Measurements from ENCODE around the gene AQR.
"Not testable (repeated sequence)": the region's sequence is repeated elsewhere in the genome, so short reads cannot be mapped to it uniquely, and the experiment has no call there.

The AQR gene

GRCh38 chr15:34952481-34952880 lies 17.1 kb downstream of the AQR start:
- DNase-seq, result no peak

DNA sequence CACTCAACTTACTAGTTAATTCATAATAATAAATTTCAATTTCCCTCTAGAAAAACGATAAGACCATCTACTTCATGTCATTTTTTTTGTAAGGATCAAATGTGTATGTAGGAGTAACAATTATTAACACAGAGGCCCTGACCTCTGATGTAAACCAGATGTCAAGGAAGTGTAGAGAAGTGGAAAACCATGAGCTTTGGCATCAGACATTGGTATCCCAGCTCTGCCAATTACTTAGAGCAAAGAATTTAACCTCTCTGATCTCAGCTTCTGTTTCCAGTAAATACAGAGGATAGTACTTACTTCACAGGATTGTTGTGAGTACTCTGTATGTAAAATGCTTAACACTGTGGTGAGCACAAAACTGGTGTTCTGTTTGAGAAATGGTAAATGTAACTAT lies 17.5 kb downstream of the AQR start:
- no peak for DNase-seq

DNA sequence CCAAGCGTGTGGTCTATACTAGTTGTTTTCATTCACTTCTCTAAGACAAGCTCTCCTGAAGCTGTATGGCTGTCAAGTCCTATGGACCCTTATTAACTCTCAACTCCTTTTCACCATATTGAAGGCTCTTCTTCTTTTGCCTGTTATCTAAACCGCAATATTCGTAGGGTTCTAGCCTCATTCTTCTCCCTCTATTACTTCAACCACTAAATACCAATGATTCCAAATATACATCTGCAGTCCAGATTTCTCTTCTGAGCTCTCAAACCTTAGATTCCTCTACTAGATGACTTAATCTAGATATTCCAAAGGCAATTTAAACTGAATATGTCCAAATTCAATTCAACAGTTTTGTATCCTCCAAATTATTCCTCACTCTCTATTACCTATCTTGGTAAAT lies 24.6 kb downstream of the AQR start:
- DNase-seq, result no peak

GRCh38 chr15:34943711-34944110 lies 25.8 kb downstream of the AQR start:
- DNase-seq, result no peak

DNA sequence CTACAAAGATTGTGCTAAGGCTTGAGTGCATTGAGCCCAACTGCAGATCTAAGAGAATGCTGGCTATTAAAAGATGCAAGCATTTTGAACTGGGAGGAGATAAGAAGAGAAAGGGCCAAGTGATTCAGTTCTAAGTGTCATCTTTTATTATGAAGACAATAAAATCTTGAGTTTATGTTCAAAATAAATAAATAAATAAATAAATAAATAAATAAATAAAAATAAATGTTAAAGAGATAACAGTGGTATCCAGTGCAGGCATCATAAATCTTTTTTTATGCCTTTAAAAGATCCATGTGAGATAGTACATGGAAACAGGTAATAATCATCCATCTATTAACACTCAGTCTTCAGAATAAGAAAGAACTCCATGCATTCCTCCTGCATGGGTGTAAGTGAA lies 26.3 kb downstream of the AQR start:
- DNase-seq, result not testable (repeated sequence)

- DNase-seq, result no peak
Measured at GRCh38 chr15:34942363-34942762, 27.2 kb downstream of the AQR start.

DNA sequence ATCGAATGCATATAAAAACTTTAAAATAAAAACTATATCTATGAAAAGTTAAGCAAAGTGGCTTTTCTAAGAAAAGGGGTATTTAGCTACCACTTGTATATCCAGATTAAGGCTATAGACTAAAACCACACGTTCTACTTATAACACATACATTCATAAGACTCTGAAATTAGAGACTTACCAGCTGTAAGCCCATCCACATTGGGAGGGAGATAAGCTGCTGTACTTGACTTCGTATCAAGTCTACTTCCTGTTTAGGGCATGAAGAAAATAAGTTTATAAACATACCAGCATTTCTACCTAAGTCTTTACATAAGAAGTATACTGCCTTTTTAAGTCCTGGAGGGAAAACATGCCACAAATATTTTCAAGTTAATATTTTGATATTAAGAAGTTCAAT lies 27.7 kb downstream of the AQR start:
- peak; percentile 69 for DNase-seq

DNA sequence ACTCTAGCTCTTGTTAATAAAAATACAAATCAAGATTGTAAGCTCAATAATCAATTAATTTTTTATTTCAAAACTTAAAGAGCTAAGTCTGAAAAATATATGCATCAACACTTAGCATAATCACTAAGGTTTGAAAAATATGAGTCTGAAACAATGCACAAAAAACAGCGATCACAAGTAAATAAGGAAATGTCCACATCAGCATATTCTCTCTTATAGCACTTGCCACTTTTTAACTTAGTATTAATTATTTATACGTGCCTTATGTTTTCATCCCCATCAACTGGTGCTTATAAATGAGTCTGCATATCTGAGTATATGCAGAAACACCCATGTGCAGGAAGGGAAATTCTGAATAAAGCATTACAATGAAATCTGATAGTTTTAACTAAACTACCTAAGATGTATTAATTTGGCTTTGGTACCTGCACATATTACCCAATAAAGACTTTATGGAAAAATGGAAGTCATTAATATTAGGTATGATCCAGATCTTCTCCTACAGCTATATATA lies 28.3 kb downstream of the AQR start:
- DNase-seq, result no peak

GRCh38 chr15:34933432-34933975 lies 36.0 kb downstream of the AQR start:
- DNase-seq, result no peak

- not testable (repeated sequence) for DNase-seq
Measured at GRCh38 chr15:34928349-34928748, 41.2 kb downstream of the AQR start.

DNA sequence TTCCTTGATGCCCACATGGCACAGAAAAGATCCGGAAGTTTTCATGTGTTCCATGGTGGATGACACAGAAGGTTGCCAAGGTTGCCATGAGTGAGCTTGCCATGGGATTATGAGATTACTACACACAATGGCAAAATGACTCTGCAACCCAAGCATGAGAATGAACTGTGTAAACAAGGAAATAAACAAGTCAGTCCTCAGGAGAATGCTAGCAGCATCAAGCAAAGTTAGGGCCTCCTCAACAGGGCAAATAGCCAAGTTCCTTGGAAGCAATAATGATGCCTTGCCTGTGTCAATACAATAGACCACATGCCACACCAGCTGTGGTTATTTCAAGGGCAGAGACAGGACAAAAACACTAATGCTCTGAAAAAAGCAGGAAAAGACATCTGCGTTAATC lies 41.8 kb downstream of the AQR start:
- no peak for DNase-seq

DNA sequence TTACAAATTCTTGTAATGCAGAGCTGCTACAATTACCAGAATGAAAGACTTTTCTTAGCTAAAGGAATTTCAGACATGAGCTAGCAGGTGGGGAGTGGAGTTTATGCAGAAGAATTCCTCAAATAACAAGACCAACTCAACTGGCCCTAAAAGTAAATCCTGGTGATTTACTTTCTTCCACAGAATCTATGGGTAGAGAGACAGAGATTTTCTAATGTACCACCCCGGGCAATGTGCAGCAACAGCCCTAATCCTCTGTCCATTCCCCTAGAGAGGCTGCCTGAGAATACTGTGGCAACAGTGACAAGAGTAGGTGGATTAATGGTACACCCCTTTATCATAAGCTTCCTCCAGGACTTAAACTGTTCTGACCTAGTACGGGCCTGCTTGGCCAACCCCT lies 55.2 kb downstream of the AQR start:
- DNase-seq, result no peak

DNA sequence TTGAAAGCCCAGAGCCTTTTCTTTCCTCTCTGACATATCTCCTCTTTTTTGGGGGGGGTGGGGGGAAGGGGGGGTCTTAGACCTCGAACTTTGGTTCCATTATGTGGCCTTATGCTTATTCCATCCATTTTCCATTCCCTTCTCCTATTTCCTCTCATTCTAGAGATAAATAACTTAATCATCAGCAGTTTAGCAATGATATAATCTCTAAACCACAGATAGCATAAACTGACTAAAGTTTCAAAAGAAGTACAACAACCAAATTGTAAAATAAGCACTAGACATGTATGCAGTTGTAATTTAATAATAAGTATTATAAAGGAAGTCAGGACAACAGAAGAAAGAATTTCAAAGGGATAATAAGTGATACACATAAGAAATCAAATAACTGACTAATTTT lies 64.5 kb downstream of the AQR start:
- peak; percentile 2 for DNase-seq

DNA sequence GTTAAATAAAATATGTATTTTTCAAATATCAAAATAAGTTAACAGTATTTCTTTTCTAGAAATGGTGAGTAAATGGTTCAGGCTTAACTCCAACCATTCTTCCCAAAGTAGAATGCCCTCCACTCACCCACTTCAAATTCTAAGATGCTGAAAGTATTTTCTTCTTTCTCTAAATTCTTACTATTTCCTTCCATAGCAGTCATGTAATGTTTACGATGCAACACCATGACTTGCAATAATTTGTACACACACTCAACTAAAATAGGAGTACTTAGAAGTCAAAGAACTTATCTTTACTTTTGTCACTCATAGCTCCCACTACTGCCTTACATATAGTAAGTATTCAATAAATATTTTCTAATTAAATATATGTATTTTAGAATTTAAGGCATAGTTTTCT lies 65.0 kb downstream of the AQR start:
- peak; percentile 10 for DNase-seq

DNA sequence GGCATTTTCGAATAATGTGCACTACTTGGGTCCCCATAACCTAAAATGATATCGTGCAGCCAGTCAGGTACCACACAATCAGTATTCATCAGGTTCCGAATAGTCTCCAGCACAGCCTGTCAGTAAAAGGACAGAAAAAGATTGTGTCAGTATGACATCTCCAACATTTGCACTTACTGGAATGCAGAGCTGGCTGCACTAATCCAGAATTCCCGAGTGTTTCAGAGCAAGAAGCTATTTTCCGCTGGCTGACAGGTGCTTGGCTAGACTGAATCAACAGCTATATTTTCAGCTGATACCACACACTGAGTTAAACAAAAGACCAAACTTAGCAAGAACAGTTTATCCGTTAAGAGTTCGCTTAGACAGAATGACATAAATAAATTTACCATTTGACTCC lies 68.8 kb downstream of the AQR start:
- no peak for DNase-seq

DNA sequence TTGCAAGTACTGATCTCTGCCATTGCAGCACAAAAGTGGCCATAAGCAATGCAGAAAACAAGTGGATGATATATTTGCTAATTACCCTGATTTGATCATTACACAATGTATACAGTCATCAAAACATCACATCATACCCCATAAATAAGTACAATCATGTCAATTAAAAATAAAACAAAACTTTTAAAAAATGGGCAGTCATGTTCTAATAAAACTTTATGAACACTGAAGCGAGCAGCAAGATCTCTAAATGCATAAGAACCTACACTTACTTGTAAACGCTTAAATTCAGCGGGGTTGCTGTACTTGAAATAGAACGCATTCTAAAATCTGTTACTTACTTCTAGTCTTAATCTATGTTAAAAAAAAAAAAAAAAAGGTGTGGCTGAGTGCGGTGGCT lies 73.4 kb downstream of the AQR start:
- DNase-seq, result no peak

GRCh38 chr15:34893967-34894366 lies 75.6 kb downstream of the AQR start:
- no peak for DNase-seq

DNA sequence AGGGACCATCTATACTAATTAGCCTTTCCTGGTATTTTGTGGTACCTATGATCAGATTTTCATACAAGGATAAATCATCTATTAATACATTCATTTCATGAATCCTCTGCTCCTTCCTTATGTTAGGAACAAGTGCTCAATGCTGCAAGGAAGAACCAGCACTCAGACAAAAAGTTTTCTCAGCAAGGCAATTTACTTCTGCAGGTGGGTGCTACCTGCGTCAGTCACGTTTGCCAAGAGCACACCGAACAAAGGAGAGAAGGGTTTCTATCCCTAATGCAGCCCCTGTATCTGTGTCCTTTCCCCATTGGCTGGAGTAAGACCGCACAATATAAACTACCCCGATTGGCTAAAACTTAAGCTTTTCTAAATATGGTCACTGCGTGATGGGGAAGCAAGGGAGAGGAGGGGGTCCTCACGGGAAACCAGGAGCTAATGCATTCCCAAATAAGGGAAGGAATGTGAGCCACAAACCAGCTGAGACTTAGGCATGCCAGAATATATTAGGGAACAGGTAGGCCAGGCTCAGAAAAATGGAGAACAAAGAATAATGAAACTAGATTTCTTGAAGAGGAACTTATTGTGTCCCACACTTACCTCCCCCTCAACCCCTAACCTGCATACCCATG lies 76.5 kb downstream of the AQR start:
- peak; percentile 3 for DNase-seq

GRCh38 chr15:34890424-34890823 lies 79.1 kb downstream of the AQR start:
- no peak for DNase-seq

DNA sequence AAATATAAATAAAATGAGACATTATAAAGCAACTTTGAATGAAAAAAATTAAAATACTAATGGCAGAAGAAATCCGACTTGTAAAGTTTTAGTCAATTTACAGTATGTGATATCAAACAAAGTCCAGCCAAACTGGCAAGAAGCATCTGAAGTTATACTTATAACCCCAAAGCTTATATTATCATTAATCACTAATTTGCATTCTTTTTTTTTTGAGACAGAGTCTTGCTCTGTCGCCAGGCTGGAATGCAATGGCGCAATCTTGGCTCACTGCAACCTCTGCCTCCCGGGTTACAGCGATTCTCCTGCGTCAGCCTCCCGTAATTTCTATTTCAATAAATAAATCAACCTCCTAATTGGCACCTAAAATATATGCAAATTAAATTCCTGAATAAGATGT lies 80.1 kb downstream of the AQR start:
- no peak for DNase-seq

- DNase-seq, result no peak
Measured at GRCh38 chr15:34886134-34886533, 83.4 kb downstream of the AQR start.

- DNase-seq, result no peak
Measured at GRCh38 chr15:34883633-34884032, 85.9 kb downstream of the AQR start.

GRCh38 chr15:34883042-34883441 lies 86.5 kb downstream of the AQR start:
- DNase-seq, result no peak

DNA sequence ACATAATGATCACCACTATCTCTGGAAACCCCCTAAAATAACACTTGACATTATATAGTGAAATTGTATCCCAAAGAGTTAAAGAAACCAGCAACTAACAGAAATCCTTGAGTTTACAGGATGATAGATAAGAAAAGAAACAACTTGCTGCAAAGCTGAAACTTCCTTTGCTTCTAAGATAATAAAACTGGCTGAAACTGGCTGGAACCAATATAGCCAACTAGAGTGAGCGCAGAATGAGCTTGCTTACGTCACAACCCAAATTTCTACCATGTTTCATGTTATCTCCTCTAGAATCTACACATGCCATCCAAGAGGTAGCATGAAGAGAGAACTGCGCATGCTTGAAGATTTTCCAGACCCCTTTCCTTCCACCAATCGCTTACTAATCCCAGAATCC lies 90.4 kb downstream of the AQR start:
- DNase-seq, result peak; percentile 3

DNA sequence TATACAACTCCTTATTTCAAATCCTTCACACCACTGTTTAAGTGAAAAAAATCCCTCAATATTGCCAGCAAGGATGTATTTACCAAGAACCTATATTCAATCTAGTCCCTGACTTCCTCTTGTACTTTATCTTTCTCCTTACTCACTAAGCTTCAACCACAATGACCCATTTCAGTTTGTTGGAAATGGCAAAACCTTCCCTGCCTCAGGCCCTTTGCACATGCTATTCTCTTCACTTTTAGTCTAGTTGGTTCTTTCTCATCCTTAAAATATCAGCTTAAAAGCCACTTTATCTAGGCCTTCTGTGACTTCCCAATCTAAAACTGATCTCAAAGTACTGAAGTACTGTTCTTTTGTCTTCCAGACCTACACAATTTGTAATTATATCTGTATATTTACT lies 92.9 kb downstream of the AQR start:
- DNase-seq, result no peak

Measured in hematopoietic multipotent progenitor cell treated with erythropoietin and hydrocortisone succinate and interleukin-3 and kit ligand, for 4 days (in vitro differentiated cells).